Stimulated activated naive B cell treated with anti-CD40 and anti-IgM and Interleukin-4, amounts not matched to agents 10 μg/mL and 1 μg/mL and 100 μg/mL, for 72 hours (primary cell): ENCODE data around the gene GAB2.

Source experiments
- ATAC-seq, 2 donors: fragments of 150-1000 bp; cut with Tn5 transposase; replicated peaks; 2 replicates each; pipeline ENCODE4 v1.10.0; 2021; ENCODE audit warnings: moderate library complexity in 1 of 2
- DNase-seq: peaks from one replicate; pipeline ENCODE4 v3.0.0; 2021
- H3K27ac Mint-ChIP-seq: one replicate; pipeline ENCODE4 v1.8.0; 2022; ENCODE audit warnings: mild to moderate bottlenecking, mixed read lengths
- H3K27me3 Mint-ChIP-seq, 2 donors: one replicate each; pipeline ENCODE4 v1.8.0; 2022; ENCODE audit warnings: mixed read lengths in 2 of 2
- H3K36me3 Mint-ChIP-seq, 2 donors: one replicate each; pipeline ENCODE4 v1.8.0; 2022; ENCODE audit warnings: mixed read lengths in 2 of 2, mild to moderate bottlenecking in 1 of 2
- H3K4me1 Mint-ChIP-seq, 2 donors: one replicate each; pipeline ENCODE4 v1.8.0; 2022; ENCODE audit warnings: mixed read lengths in 2 of 2, mild to moderate bottlenecking in 1 of 2
- H3K4me3 Mint-ChIP-seq, 2 donors: one replicate each; pipeline ENCODE4 v1.8.0; 2022; ENCODE audit warnings: mild to moderate bottlenecking in 2 of 2, mixed read lengths in 2 of 2, moderate library complexity in 1 of 2
- H3K9me3 Mint-ChIP-seq, 2 donors: one replicate each; pipeline ENCODE4 v1.8.0; 2022; ENCODE audit warnings: mixed read lengths in 2 of 2, mild to moderate bottlenecking in 1 of 2

The GAB2 gene

DNA sequence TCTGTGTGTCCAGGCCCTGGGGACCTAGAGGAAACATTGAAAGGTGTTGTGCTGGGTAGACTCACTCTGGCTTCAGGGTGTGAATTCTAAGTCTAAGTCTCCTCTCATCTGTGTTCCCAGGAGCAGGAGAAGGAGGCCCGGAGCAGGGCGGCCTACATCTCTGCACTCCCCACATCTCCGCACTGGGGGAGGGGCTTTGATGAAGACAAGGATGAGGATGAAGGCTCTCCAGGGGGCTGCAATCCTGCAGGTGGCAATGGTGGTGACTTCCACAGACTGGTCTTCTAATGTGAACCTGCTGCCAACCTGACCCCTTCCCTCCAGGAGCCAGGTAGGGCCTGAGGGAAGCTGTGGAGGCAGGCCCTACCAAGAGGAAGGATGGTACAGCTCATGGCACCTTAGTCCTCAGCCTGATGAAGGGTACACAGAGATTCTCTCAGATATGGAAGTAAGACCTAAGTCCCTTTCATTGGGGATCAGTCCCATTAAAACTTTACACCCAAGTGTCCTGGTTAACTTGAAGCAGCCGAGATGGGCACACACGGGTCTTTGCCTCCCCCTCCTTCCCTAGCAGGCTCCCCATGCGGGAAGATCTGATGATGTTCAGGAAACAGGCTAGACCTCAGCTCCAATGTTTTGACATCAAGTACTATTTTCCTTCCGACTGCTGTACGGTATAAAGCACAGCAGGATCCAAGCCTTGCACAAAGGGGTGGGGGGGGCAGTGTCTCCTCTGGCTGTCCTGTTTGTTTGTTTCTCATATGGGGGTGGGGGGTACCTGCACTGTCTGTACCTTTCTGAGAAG is 203.9 kb downstream of the GAB2 start:
- no peaks in the 10 kb centered on the region for H3K27me3 Mint-ChIP-seq
- no peak overlapping the region for H3K27ac Mint-ChIP-seq
- no peak overlapping the region for H3K4me3 Mint-ChIP-seq
- ATAC-seq (no peak), DNase-seq (no peak)
- H3K9me3 Mint-ChIP-seq, result no peaks in the 10 kb centered on the region
- H3K36me3 Mint-ChIP-seq, result peaks cover 28 to 63% of the 10 kb centered on the region in 2 donors
- peaks cover 0 to 2% of the 10 kb centered on the region in 2 donors for H3K4me1 Mint-ChIP-seq

DNA sequence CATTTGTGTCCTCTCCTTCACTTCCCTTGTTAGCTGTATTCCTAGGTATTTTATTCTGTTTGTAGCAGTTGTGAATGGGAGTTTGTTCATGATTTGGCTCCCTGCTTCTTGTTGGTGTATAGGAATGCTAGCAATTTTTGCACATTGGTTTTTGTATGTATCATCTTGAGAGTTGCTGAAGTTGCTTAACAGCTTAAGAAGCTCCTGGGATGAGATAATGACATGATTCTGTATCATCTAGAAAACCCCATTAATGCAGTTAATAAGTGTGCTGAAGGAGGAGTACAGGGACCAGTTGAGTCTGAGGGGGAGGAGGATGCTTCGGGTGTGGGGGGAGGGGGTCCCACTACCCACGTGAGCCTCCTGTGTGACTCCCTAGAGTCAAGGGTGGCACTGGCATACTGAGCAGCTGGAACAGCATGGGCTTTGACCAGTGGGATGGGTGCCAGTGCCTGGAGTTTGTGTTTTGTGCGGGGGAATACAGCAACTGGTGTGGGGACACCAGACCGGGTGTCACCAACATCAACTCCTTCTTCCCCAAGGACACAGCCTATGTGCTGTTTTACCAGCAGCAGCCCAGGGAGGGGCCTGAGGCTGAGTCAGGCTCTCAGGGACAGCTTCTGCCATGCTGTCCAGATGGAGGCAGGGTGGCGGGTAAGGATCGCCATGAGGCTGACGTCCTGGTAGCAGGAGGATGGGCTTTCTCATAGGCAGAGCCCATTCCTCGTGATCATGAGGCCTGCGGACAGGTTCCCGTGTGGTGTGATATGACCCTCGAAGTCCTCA is 204.8 kb downstream of the GAB2 start:
- Mint-ChIP-seq H3K27me3 (no peaks in the 10 kb centered on the region), H3K36me3 (peaks cover 24 to 60% of the 10 kb centered on the region in 2 donors)

DNA sequence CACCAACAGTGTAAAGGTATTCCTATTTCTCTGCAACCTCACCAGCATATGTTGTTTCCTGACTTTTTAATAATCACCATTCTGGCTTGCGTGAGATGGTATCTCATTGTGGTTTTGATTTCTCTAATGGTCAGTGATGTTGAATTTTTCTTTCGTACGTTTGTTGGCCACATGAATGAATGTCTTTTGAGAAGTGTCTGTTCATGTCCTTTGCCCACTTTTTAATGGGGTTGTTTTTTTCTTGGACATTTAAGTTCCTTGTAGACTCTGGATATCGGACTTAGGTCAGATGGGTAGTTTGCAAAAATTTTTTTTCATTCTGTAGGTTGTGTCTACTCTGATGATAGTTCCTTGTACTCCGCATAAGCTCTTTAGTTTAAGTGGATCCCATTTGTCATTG is 206.1 kb downstream of the GAB2 start:
- Mint-ChIP-seq H3K4me1 (no peaks in the 10 kb centered on the region), H3K27me3 (no peaks in the 10 kb centered on the region), H3K36me3 (peaks cover 26 to 62% of the 10 kb centered on the region in 2 donors), H3K4me3 (no peak overlapping the region), H3K9me3 (no peaks in the 10 kb centered on the region), H3K27ac (peak overlapping the region; percentile 25)
- ATAC-seq (no peak), DNase-seq (no peak)

More for the DNA sequence above, 204.8 kb downstream of the GAB2 start:
- Mint-ChIP-seq H3K27ac (peak overlapping the region; percentile 43), H3K9me3 (no peaks in the 10 kb centered on the region), H3K4me3 (no peak overlapping the region), H3K4me1 (peaks cover 0 to 2% of the 10 kb centered on the region in 2 donors)
- no peak for ATAC-seq
- no peak for DNase-seq

DNA sequence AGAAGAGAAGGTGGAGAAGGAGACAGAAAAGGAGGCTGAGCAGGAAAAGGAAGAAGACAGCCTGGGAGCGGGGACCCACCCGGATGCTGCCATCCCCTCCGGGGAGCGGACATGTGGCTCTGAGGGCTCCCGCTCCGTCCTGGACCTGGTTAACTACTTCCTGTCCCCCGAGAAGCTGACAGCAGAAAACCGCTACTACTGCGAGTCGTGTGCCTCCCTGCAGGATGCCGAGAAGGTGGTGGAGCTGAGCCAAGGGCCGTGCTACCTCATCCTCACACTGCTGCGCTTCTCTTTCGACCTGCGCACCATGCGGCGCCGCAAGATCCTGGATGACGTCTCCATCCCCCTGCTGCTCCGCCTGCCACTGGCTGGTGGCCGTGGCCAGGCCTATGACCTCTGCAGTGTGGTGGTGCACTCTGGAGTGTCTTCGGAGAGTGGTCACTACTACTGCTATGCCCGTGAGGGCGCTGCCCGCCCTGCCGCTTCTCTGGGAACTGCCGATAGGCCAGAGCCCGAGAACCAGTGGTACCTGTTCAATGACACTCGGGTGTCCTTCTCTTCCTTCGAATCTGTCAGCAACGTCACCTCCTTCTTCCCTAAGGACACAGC is 207.5 kb downstream of the GAB2 start:
- DNase-seq (no peak), ATAC-seq (no peak)
- no peaks in the 10 kb centered on the region for H3K9me3 Mint-ChIP-seq
- H3K4me1 Mint-ChIP-seq, result no peaks in the 10 kb centered on the region
- peak overlapping the region; percentile 48 for H3K27ac Mint-ChIP-seq
- no peak overlapping the region for H3K4me3 Mint-ChIP-seq
- H3K27me3 Mint-ChIP-seq, result no peaks in the 10 kb centered on the region
- peaks cover 26 to 58% of the 10 kb centered on the region in 2 donors for H3K36me3 Mint-ChIP-seq

DNA sequence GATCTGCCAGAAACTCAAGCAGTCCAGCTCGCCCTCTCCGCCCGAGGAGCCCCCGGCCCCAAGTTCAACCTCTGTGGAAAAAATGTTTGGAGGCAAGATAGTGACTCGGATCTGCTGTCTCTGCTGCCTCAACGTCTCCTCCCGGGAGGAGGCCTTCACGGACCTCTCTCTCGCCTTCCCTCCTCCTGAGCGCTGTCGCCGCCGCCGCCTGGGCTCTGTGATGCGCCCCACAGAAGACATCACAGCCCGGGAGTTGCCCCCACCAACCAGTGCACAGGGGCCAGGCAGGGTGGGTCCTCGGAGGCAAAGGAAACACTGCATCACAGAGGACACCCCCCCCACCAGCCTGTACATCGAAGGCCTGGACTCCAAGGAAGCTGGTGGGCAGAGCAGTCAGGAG is 208.1 kb downstream of the GAB2 start:
- H3K9me3 Mint-ChIP-seq, result no peaks in the 10 kb centered on the region
- H3K27me3 Mint-ChIP-seq, result no peaks in the 10 kb centered on the region
- ATAC-seq (no peak), DNase-seq (no peak)
- H3K36me3 Mint-ChIP-seq, result peaks cover 26 to 55% of the 10 kb centered on the region in 2 donors
- no peak overlapping the region for H3K4me3 Mint-ChIP-seq
- H3K4me1 Mint-ChIP-seq, result no peaks in the 10 kb centered on the region
- no peak overlapping the region for H3K27ac Mint-ChIP-seq

DNA sequence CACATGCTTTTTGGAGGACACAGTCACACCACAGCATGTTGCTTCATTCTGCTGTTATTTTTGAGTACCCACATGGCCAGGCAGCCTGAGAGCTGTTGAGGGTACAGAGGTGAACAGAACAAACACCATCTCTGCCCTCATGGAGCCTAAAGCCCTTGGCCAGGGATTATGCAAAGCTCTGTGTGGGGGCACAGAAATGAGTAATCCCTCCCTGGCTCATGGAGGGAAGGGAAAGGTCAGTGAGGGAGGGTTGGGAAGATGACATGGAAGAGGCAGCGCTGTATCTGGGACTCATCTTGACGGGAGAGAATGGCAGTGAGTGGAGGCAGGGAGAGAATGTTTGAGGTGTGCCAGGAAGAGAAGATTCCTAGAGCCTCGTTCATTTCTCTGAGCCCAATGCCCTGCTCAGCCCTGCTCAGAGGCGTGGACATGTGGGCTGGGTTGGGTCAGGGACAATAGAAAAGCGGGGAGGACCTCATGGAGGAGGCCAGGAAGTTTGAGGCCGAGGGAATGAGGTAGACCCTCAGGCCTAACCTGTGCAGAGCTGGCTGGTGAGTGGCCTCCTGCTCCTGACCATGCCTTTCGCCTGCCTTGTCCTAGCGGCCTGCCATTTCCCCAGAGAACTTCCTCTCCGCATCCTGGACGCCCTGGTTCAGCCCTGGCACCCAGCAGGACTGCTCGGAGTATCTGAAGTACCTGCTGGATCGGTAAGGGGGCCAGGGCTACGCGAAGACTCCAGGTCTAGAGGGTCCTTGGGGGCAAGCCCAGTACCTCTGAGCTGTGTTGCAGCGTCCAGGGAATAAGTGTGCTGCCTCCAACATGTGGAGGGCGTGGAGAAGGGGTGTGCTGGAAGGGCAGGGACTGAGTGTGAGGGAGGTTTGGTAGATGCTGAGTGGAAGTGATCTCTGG is 209.1 kb downstream of the GAB2 start:
- H3K4me3 Mint-ChIP-seq, result no peak overlapping the region
- no peaks in the 10 kb centered on the region for H3K4me1 Mint-ChIP-seq
- no peak for DNase-seq
- H3K9me3 Mint-ChIP-seq, result no peaks in the 10 kb centered on the region
- H3K27ac Mint-ChIP-seq, result no peak overlapping the region
- H3K27me3 Mint-ChIP-seq, result no peaks in the 10 kb centered on the region
- peaks cover 26 to 55% of the 10 kb centered on the region in 2 donors for H3K36me3 Mint-ChIP-seq
- no peak for ATAC-seq

DNA sequence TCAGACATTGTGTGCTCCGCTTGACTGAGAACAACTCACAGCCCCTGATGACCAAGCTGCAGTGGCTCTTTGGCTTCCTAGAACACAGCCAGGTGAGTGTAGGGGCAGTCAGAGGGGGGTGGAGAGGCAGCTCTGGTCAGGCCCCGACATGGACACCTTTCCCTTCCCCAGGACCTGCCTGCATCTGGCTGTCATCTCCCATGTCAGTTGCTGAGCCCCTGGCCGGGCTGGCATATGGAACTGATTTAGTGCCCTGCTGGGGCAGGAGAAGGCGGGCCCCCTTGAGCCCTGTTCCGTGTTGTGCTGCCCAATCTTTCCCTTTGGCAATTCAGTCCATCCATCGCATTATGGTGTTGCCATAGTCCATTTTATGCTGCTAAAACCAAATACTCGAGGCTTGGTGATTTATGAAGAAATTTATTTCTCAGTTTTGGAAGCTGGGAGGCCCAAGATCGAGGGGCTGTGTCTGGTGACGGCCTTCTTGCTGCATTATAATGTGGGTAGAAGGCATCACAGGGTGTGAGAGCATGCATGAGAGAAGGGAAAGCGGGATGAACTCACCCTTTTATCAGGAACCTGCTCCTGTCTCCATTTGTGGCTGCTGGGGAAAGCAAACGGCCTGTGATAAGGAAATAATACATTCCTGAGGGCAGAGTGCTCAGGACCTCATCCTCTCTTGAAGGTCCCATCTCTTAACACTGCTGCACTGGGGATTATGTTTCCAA is 209.9 kb downstream of the GAB2 start:
- H3K27me3 Mint-ChIP-seq, result no peaks in the 10 kb centered on the region
- peaks cover 25 to 60% of the 10 kb centered on the region in 2 donors for H3K36me3 Mint-ChIP-seq
- H3K9me3 Mint-ChIP-seq, result no peaks in the 10 kb centered on the region
- peaks cover 5 to 6% of the 10 kb centered on the region in 2 donors for H3K4me1 Mint-ChIP-seq
- no peak for ATAC-seq
- no peak overlapping the region for H3K27ac Mint-ChIP-seq
- no peak overlapping the region for H3K4me3 Mint-ChIP-seq
- DNase-seq, result no peak

DNA sequence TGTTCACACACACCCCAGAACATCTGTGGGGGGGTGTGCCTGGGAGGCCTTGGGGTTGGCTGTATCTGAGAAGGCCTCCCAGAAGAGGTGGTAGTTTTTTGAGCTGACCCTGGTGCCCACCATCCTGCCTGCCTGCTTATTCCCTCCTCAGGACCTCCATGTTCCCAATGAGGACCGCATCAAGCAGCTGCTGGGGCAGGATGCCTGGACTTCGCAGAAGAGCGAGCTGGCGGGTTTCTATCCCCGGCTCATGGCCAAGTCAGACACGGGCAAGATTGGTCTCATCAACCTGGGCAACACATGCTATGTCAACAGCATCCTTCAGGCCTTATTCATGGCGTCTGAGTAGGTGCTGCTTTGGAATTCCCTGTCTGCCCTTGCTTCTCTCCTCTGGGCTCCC is 211.9 kb downstream of the GAB2 start:
- H3K36me3 Mint-ChIP-seq, result peaks cover 32 to 54% of the 10 kb centered on the region in 2 donors
- no peaks in the 10 kb centered on the region for H3K9me3 Mint-ChIP-seq
- H3K4me3 Mint-ChIP-seq, result no peak overlapping the region
- peaks cover 13 to 23% of the 10 kb centered on the region in 2 donors for H3K4me1 Mint-ChIP-seq
- no peaks in the 10 kb centered on the region for H3K27me3 Mint-ChIP-seq
- DNase-seq (no peak), ATAC-seq (no peak)
- H3K27ac Mint-ChIP-seq, result no peak overlapping the region

DNA sequence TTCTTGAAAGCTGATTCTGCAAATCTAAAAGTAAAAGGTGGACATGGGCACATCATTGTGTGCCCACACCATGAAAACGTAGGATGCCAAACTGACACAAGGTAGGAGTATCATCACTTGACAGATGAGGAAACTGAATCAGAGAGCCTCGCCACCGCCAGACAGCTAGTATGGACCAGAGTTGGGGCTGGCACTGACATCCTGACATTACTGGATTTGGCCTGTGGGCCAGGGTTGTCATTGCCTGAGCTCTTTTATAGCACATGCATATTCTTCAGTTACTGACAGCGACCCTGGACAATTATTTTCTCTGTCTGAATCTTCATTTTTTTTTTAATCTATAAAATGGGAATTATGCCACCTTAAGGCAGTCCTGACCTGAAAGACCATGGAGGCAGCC is 212.4 kb downstream of the GAB2 start:
- no peaks in the 10 kb centered on the region for H3K27me3 Mint-ChIP-seq

DNA sequence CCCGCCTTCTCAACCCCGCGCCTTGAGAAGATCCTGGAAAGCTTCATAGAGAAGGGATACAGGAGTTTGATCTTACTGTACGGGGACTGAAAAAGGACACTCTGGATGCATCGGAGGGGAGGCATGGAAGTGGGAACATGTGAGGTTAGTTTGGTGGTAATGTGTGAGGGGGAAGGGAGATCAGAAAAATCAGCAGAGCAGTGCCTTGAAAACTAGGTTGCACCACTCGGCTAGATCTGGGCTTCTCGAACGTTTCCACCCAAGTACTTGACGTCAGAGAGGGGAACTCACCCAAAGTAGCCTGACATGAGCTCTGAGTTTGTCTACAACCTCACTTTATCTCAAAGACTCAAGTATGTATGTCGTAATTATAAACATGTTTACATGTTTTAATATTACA is 214.4 kb downstream of the GAB2 start:
- H3K9me3 Mint-ChIP-seq, result no peaks in the 10 kb centered on the region
- no peaks in the 10 kb centered on the region for H3K27me3 Mint-ChIP-seq
- peaks cover 13 to 23% of the 10 kb centered on the region in 2 donors for H3K4me1 Mint-ChIP-seq
- peaks cover 27 to 47% of the 10 kb centered on the region in 2 donors for H3K36me3 Mint-ChIP-seq
- H3K27ac Mint-ChIP-seq, result no peak overlapping the region
- DNase-seq, result no peak
- ATAC-seq, result peak; percentile 44 to 45
- H3K4me3 Mint-ChIP-seq, result no peak overlapping the region

More for the DNA sequence above, 212.4 kb downstream of the GAB2 start:
- H3K9me3 Mint-ChIP-seq, result no peaks in the 10 kb centered on the region
- H3K27ac Mint-ChIP-seq, result no peak overlapping the region
- ATAC-seq (no peak), DNase-seq (no peak)
- H3K4me3 Mint-ChIP-seq, result no peak overlapping the region
- peaks cover 13 to 23% of the 10 kb centered on the region in 2 donors for H3K4me1 Mint-ChIP-seq
- peaks cover 31 to 53% of the 10 kb centered on the region in 2 donors for H3K36me3 Mint-ChIP-seq

DNA sequence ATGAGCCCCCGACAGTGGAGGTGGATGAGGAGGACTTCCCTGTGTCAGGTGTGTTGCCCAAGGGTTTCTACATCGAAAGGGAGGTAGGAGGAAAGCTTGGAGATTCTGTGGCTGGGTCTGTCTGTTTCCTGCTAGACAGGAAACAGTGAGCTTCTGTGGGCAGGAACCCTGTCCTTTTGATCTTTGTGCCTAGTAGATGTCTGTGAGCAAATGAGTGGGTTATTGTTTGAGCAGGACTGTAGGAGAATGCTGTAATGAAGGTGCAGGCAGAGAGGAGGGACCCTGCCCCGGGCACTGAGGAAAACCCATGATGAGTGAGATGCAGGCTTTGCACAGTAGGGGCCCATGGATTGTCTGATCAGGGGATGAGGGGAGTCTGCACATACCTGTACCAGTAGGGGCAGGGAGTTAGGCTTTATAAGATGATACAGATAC is 214.9 kb downstream of the GAB2 start:
- Mint-ChIP-seq H3K4me3 (peak overlapping the region in 1 of 2 donors; percentile 5), H3K36me3 (peaks cover 27 to 50% of the 10 kb centered on the region in 2 donors)
- DNase-seq, result no peak

DNA sequence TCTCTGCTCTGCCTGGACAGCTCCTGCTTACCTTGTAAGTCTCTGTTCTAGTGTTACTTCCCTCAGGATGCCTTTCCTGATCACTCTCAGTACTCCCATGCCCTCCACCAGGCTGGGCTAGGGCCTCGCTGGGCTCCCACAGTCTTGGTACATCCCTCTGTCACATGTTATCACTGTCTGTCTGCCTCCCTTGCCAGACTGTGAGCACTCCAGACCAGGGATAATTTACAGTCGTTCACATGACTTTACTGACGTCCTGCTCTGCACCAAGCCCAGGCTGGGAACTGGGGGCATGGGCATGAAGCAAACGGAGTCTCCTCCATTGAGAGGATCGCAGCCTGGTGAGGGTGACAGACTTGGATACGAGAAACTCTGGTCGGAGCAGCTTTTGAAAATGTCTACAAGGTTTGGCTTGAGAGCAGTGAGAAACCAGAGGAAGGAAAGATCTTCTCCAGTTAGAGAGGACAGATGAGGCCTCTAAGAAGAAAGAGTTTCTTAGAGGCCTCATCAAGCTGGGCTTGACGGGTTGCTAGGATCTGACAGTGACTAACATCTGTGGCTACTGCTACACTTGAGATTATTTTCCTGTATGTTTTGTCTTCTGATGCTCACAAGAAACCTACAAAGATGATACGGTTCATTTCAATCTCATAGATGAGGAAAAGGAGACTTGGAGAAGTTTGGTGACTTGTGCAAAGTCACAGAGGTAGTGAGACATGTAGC is 216.4 kb downstream of the GAB2 start:
- ATAC-seq, result no peak
- no peak overlapping the region for H3K27ac Mint-ChIP-seq
- no peak overlapping the region for H3K4me3 Mint-ChIP-seq
- H3K27me3 Mint-ChIP-seq, result no peaks in the 10 kb centered on the region
- no peaks in the 10 kb centered on the region for H3K9me3 Mint-ChIP-seq
- peaks cover 29 to 48% of the 10 kb centered on the region in 2 donors for H3K36me3 Mint-ChIP-seq
- no peak for DNase-seq
- peaks cover 17 to 23% of the 10 kb centered on the region in 2 donors for H3K4me1 Mint-ChIP-seq

More for the DNA sequence above, 214.9 kb downstream of the GAB2 start:
- no peaks in the 10 kb centered on the region for H3K27me3 Mint-ChIP-seq
- peak; percentile 51 to 52 for ATAC-seq
- H3K27ac Mint-ChIP-seq, result no peak overlapping the region
- H3K9me3 Mint-ChIP-seq, result no peaks in the 10 kb centered on the region
- H3K4me1 Mint-ChIP-seq, result peaks cover 13 to 23% of the 10 kb centered on the region in 2 donors
